GM15510 (cell line): ENCODE data around the gene FMNL2.

Experiments used
- POLR2A ChIP-seq: IDR thresholded peaks from 3 replicates; pipeline ENCODE4 v1.6.1; 2011; ENCODE audit warnings: borderline replicate concordance; ENCODE audit not compliant: insufficient read length; ENCODE audit errors: extremely low read depth

FMNL2 gene

DNA sequence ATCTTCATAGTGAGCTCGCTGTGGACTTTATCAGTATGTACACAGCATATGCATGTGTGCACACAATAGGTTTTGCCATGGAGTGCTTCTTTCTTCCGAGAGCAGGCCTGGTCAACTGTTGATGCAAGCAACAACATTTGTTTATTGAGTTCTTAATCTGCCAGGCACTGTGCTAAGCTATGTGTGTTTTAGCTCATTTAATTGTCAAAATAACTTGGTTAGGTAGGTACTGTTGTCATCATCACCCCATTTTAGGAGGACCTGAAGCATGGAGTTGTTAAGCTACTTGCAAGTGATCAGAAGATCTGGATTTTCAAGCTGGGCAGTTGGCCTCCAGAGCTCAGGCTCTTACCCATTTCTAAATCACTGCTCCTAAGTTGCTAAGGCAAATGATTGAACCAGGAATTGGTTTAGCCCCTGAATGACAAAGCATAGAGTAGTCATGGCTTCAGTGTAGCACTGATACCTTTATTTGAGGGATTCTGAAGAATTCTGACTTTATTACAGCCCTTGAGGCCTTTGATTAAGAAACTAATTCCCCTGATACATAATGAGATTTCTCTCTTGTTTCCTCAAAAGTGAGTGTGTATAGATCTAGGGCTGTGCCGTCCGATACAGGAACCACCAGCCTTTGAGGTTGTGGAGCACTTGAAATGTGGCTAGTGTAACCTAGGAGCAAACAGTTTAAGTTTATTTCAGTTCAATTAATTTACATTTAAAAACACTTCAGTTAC is 132.9 kb downstream of the FMNL2 start:
- no peak for TF ChIP-seq POLR2A

GRCh38 chr2:152468899-152469692 is 134.1 kb downstream of the FMNL2 start:
- TF ChIP-seq POLR2A = no peak

DNA sequence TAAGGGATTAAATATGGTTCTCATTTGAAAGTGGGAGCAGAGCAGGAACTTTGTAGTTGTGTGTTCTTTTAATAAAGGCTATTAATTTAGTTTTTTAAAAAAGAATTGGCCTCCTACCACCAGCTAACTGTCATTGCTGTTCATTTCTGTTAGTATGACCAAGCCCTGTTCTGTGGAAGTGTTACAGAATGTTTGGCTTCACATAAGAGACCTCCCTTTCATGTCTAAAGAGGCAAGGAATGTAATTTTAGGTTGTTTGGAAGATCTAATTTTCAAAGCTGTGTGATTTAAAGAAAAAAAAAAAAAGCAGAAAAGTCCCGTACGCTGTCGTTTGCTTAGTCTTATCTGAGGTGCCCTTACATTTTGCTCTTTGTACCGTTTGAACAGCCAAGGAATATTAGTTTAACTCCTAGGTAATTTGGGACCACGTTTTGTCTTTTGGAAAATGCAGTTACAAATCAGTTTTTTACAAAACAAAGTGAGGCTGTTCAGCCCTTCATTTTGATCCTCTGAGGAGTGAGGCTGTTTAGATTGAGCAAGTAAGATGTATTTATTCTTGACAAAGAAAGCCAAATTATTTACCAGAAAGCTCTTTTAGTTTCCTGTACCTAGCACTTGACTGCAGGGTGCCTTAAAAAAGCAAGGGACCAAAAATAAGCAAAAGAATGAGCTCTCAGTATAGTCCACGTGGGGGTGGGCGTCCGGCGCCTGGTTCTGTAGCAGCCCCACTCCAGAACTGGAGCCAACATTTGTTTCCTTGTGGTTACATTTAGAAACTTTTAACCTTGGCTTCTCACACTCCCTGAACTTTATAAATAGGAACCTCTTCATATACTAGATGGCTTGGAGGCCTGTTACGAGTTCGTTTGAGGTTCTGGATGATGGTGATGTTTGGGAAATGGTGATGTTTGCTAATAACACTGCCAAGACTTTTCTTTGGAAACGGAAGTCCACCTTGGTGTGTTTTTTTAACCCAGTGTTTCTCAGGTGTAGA is 136.2 kb downstream of the FMNL2 start:
- TF ChIP-seq POLR2A = no peak

DNA sequence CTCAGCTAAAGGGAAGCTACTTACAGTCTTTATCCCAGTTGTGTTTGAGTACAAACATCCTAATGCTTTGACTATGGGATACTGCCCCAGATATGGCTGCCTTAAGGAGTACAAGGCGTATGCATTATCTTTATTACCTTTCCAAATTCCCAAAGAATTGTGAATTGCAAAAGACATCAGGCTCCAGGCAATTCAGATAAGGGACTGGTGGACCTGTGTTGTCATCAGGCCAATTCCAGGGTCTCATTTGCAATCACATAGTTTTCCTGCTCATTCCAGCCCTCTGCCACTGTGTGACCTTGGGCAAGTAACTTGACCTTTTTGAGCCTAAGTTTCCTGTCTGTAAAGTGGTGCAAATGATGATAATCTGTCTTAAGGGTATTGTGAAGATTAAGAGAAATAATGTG is 137.5 kb downstream of the FMNL2 start:
- TF ChIP-seq POLR2A = no peak

DNA sequence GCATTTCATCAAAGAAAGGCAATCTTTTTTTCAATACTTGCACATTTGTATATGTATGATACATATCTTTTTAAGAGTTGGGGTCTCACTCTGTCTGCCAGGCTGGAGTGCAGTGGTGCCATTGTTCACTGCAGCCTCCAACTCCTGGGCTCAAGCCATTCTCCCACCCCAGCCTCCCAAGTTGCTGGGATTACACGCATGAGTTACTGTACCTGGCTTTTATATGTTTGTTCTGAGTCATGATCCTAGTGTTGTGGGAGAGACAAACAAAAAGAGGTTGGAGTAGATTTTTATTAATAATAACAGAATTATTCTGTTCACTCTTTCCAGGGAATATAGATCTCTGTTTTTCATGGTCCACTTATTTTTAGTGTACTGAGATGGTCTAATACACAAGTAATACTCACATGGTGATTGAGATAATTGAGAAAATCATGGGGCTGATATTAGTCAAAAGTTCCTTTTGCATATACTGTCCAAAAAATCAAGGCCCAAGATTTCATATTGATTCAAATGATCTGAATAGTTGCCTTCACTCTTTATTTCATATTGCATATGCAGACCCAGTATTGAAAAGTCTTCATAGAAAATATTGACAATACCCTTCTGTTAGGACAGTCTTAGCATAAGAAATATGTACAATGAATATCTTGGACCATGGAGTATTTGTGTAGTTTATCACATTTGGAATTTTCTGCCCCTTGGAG is 138.3 kb downstream of the FMNL2 start:
- TF ChIP-seq POLR2A = no peak

GRCh38 chr2:152475982-152476381 is 141.0 kb downstream of the FMNL2 start:
- TF ChIP-seq POLR2A = no peak

- no peak for TF ChIP-seq POLR2A
Observed at GRCh38 chr2:152477347-152478092, 142.5 kb downstream of the FMNL2 start.

DNA sequence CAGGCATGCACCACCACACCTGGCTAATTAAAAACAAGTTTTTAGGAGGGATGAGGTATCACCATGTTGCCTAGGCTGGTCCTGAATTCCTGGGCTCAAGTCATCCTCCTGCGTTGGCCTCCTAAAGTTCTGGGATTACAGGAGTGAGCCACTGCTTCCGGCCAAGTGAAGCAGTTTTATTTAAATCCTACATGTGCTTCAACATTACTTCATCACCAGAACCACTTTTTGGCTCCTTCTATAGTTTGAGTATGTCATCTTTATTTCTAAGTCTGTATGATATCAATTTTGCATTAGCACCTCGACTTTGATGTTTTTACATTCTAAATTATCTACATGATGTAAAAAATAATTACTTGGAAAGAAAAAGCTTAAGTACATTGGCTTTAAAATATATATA is 144.3 kb downstream of the FMNL2 start:
- no peak for TF ChIP-seq POLR2A

GRCh38 chr2:152480821-152481399 is 145.9 kb downstream of the FMNL2 start:
- TF ChIP-seq POLR2A = no peak

- TF ChIP-seq POLR2A = no peak
Observed at GRCh38 chr2:152481881-152482583, 147.1 kb downstream of the FMNL2 start.

GRCh38 chr2:152483276-152484063 is 148.5 kb downstream of the FMNL2 start:
- no peak for TF ChIP-seq POLR2A
